HepG2 (cell line): ENCODE measurements around the gene CCDC116. TPM values are rescaled to one million over a fixed set of nuclear protein-coding genes. Genes with fewer than 3 reads are reported as not detected.
"Not testable (repeated sequence)": the region's sequence is repeated elsewhere in the genome, so short reads cannot be mapped to it uniquely, and the experiment has no call there.

Experiments
- ATAC-seq: fragments of 200-7000 bp; cut with Tn5 transposase; 3 replicates; pipeline ENCODE4 v1.9.1; 2020; ENCODE audit warnings: mild to moderate bottlenecking, moderate library complexity
- BruUV-seq: library from RNA; stranded (reverse); fragments of 400-500 nt; replicated peaks from 2 replicates; lab custom pipeline; 2021; lab: Mats Ljungman, UMichigan
- CTCF ChIA-PET: fragments of 300-600 bp; formaldehyde crosslinking; extraction: SDS; loops from one replicate; lab custom pipeline; 2021; ENCODE audit warnings: low total read pairs, inconsistent platforms, low intra/inter-chr PET ratio; lab: Yijun Ruan, JAX
- POLR2A ChIA-PET: fragments of 350-600 bp; sonication (Branson Sonifier 250); formaldehyde crosslinking; loops from one replicate; lab custom pipeline; 2020; ENCODE audit warnings: antibody characterized with exemption, inconsistent platforms; lab: Yijun Ruan, JAX
- DNase-seq: peaks from one replicate; pipeline ENCODE4 v3.0.0-alpha.2; 2015; ENCODE audit warnings: low spot score
- FAIRE-seq: peaks from 3 replicates; lab custom pipeline; 2011; peaks lifted over from hg19 to GRCh38; lab: Jason Lieb, UNC
- H2AFZ ChIP-seq: one replicate; pipeline ENCODE4 v1.6.1; 2011; ENCODE audit warnings: low read length, inconsistent platforms
- H3K27ac ChIP-seq: fragments of 300-600 bp; 3 replicates; pipeline ENCODE4 v1.8.0; 2011; ENCODE audit warnings: mixed run types, mild to moderate bottlenecking, mixed read lengths, low read length, inconsistent platforms; ENCODE audit not compliant: insufficient read depth; ENCODE audit errors: extremely low read length
- H3K27me3 ChIP-seq, 2 experiments: fragments of 200-600 bp in 1 of 2; 2 replicates in 1 of 2; 3 replicates in 1 of 2; pipeline versions ENCODE4 v1.6.0 to v1.8.0; 2011; ENCODE audit warnings: low read length in 2 of 2, mild to moderate bottlenecking in 2 of 2, moderate library complexity in 2 of 2, inconsistent platforms in 1 of 2; ENCODE audit not compliant: insufficient read depth in 2 of 2, control insufficient read depth in 1 of 2
- H3K36me3 ChIP-seq, 2 experiments: fragments of 200-600 bp in 1 of 2; replicated peaks in 1 of 2; 2 replicates in 1 of 2; 3 replicates in 1 of 2; pipeline versions ENCODE4 v1.5.1 to v1.8.0; 2011; ENCODE audit warnings: low read length in 2 of 2, inconsistent platforms in 1 of 2; ENCODE audit not compliant: insufficient read depth in 2 of 2, control insufficient read depth in 1 of 2
- H3K4me1 ChIP-seq: 2 replicates; pipeline ENCODE4 v1.5.1; 2012; ENCODE audit warnings: low read length, inconsistent platforms; ENCODE audit not compliant: insufficient read depth
- H3K4me2 ChIP-seq: 2 replicates; pipeline ENCODE4 v1.6.0; 2011; ENCODE audit warnings: low read depth, low read length, inconsistent platforms
- H3K4me3 ChIP-seq, 3 experiments: fragments of 200-600 bp in 1 of 3; sonication (generic), shearing (Covaris generic) in 1 of 3; replicated peaks in 1 of 3; 2 replicates each; pipeline ENCODE4 v1.5.1; 2011 to 2016; ENCODE audit warnings: low read length in 3 of 3, inconsistent platforms in 2 of 3, low read depth in 2 of 3, mild to moderate bottlenecking in 2 of 3, control low read depth in 1 of 3, mixed read lengths in 1 of 3; ENCODE audit not compliant: insufficient read depth in 1 of 3
- H3K79me2 ChIP-seq: one replicate; pipeline ENCODE4 v1.6.1; 2011; ENCODE audit warnings: low read length, inconsistent platforms; ENCODE audit not compliant: insufficient read depth
- H3K9ac ChIP-seq: 2 replicates; pipeline ENCODE4 v1.6.0; 2011; ENCODE audit warnings: mild to moderate bottlenecking, low read depth, low read length, inconsistent platforms; ENCODE audit not compliant: insufficient read depth
- H3K9me3 ChIP-seq: 2 replicates; pipeline ENCODE4 v1.5.1; 2012; ENCODE audit warnings: mild to moderate bottlenecking, low read length
- H4K20me1 ChIP-seq: 2 replicates; pipeline ENCODE4 v1.6.0; 2011; ENCODE audit warnings: inconsistent platforms, mild to moderate bottlenecking, low read length, moderate library complexity; ENCODE audit not compliant: insufficient read depth
- CCAR2 ChIP-seq: fragments of 200-400 bp; formaldehyde crosslinking; optimal IDR thresholded peaks from 2 replicates; pipeline ENCODE3; 2018; ENCODE audit warnings: low read depth, mild to moderate bottlenecking, low read length, moderate library complexity
- RBM22 ChIP-seq: fragments of 200-400 bp; formaldehyde crosslinking; optimal IDR thresholded peaks from 2 replicates; pipeline ENCODE3; 2017; ENCODE audit warnings: mild to moderate bottlenecking, low read length, moderate library complexity
- WGBS: methylation state at CpG from one replicate; pipeline ENCODE4 v1.1.6; 2017; ENCODE audit warnings: low lambda C conversion rate; 5-methylcytosine and 5-hydroxymethylcytosine counted together
- in situ Hi-C: cut with HindIII; loops from 2 replicates; pipeline ENCODE4 v1.10.0; 2017; ENCODE audit warnings: low pct_unique_long_range_greater_than_20kb; ENCODE audit not compliant: extremely low pct_ligation_motif_present
- intact Hi-C: fragments of 100-400 bp; cut with micrococcal nuclease; formaldehyde crosslinking; loops from one replicate; pipeline ENCODE4 v1.10.0; 2022; ENCODE audit not compliant: unreplicated experiment
- polyA plus RNA-seq, 8 experiments: library from polyadenylated mRNA; depleted of rRNA in 3 of 8; stranded (reverse) in 7 of 8; unstranded in 1 of 8; fragments of >200 nt; fragmentation: Illumina TruSeq in 4 of 8; extraction: Trizol in 4 of 8; gene quantifications; 2 replicates each; pipeline versions ENCODE4 v1.2.1 to v1.2.3, GENCODE V29; 2011 to 2016; ENCODE audit warnings: low read depth in 4 of 8, missing spikeins in 1 of 8, mixed read lengths in 1 of 8; ENCODE audit not compliant: insufficient read depth in 1 of 8
- total RNA-seq, 5 experiments: library from RNA; depleted of rRNA; stranded (reverse); fragments of >200 nt; fragmentation: Illumina TruSeq; extraction: Trizol; gene quantifications; 2 replicates each; pipeline ENCODE4 v1.2.3, GENCODE V29; 2016; ENCODE audit warnings: low read depth in 1 of 5

CCDC116 gene
- total and polyA plus RNA-seq, 2 of the 13 experiments (the other 11 are each of a cell fraction or from before 2014, with no cell fraction given) = 0.15 to 0.33 TPM

DNA sequence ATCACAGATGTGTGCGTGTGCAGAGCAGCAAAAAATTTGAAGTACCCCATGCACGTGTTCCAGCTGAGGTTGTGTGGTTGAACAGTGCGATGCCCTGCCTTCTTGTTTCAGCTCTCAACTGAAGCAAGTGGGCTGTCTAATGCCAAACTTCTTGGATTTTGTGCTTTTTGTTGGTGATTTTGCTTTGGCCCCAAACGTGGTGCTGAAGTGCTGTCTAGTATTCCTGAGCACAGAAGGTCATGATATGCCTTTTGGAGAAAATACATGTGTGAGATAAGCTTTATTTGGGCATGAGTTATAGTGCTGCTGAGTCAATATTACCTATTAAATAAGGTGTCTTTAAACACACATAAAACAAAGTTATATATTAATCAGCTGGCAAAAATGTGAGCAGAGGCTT, 16.8 kb upstream of the CCDC116 start:
- H2AFZ ChIP-seq = no peak overlapping the region
- WGBS = 95% methylated on average over 4 of the region's 4 CpGs
- no peak overlapping the region for H3K4me2 ChIP-seq
- TF ChIP-seq CCAR2 = no peak
- peak; percentile 24 for TF ChIP-seq RBM22
- TF ChIP-seq, all 625 proteins: peak for 1
- no TSS peak for BruUV-seq
- FAIRE-seq (no peak), DNase-seq (no peak), ATAC-seq (no peak)
- H3K79me2 ChIP-seq = peaks cover 34% of the 10 kb centered on the region
- H3K9ac ChIP-seq = no peak overlapping the region
- ChIA-PET CTCF (no interaction called here), POLR2A (no interaction called here)
- H3K4me3 ChIP-seq = no peak overlapping the region
- intact Hi-C loops = no loop called here
- peaks cover 20 to 66% of the 10 kb centered on the region in 2 experiments for H3K36me3 ChIP-seq
- H3K4me1 ChIP-seq = no peaks in the 10 kb centered on the region
- peaks cover 20% of the 10 kb centered on the region; the same call in 1 of the 2 replicates for H4K20me1 ChIP-seq
- no peak overlapping the region for H3K27ac ChIP-seq
- in situ Hi-C loops = no loop called here
- no peaks in the 10 kb centered on the region for H3K9me3 ChIP-seq
- no peaks in the 10 kb centered on the region for H3K27me3 ChIP-seq

DNA sequence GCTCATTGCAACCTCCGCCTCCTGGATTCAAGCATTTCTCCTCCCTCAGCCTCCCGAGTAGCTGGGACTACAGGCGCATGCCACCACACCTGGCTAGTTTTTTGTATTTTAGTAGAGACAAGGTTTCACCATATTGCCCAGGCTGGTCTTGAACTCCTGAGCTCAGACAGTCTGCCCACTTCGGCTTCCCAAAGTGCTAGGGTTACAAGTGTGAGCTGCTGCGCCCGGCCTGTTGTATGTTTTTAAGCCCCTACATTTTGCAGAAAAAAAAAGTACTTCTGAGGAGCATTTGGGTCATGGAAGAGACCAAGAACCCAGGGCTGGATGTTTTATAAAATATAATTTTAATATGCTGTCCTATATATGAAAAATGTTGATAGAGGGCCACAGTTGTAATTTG, 15.2 kb upstream of the CCDC116 start:
- over 99% methylated on average over 6 of the region's 6 CpGs for WGBS
- FAIRE-seq, DNase-seq, H3K9ac ChIP-seq, H3K27ac ChIP-seq, in situ Hi-C loops, H2AFZ ChIP-seq, H3K4me2 ChIP-seq, CTCF ChIA-PET, ATAC-seq, intact Hi-C loops, H3K9me3 ChIP-seq, H3K27me3 ChIP-seq, H3K4me1 ChIP-seq, H3K4me3 ChIP-seq, BruUV-seq: not testable (repeated sequence)
- peaks cover 34% of the 10 kb centered on the region for H3K79me2 ChIP-seq
- H4K20me1 ChIP-seq = peaks cover 22% of the 10 kb centered on the region; the same call in 1 of the 2 replicates
- POLR2A ChIA-PET = interaction anchor here (0.9 kb wide), 1 partner anchor 12 kb away, joined by 3 read pairs; no protein-coding TSS in a partner anchor
- peaks cover 13 to 64% of the 10 kb centered on the region in 2 experiments for H3K36me3 ChIP-seq
